ENCODE measurements around the gene CDC6. TPM values are rescaled to one million over a fixed set of nuclear protein-coding genes. Genes with fewer than 3 reads are reported as not detected.

The CDC6 gene
- total and polyA plus RNA-seq, 2 of the 8 experiments (the other 6 are each of a cell fraction or from before 2014, with no cell fraction given) = 50.5 to 140 TPM

DNA sequence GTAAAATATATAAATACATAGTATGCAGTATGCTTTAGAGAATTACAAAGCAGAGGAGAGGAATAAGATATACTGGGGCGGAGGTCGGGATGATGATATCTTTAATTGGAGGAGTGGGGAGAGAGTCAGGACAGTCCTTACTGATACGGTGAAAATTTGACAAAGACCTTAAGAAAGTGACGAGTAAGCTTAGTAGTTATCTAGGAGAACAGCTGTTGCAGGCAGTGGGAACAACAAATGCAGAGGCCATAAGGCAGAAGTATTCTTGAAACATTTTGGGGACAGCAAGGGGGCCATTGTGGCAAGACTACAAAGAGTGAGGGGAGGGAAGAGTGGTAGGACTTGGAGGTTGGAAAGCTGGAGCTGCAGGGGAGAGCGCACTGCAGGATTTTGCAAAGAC, 22.3 kb upstream of the CDC6 start:
- Histone ChIP-seq H3K79me2 (ENCODE audit: control insufficient read depth in 1 of 2, insufficient read depth in 2 of 2, low read length in 2 of 2) (no peaks in the 10 kb centered on the region), H2AFZ (ENCODE audit: low read length) (no peak overlapping the region), H3K27me3 (replicated peaks in 1 of 4; ENCODE audit: control insufficient read depth in 3 of 4, extremely low read depth in 1 of 4, insufficient read depth in 3 of 4, low read length in 3 of 4) (no peaks in the 10 kb centered on the region), H3K23me2 (ENCODE audit: low read depth, low read length) (no peaks in the 10 kb centered on the region; the same call in 1 of the 2 replicates), H3K4me3 (ENCODE audit: extremely low read depth in 1 of 4, insufficient read depth in 2 of 4, low read depth in 3 of 4, low read length in 4 of 4) (no peak overlapping the region), H3K23ac (ENCODE audit: insufficient read length) (no peak overlapping the region), H4K8ac (ENCODE audit: extremely low read depth, insufficient read depth, low read length) (no peak overlapping the region), H4K5ac (ENCODE audit: insufficient read length, low read depth, low read length) (no peak overlapping the region), H4K20me1 (replicated peaks in 1 of 2; ENCODE audit: control insufficient read depth in 1 of 2, insufficient read depth in 2 of 2, low read length in 2 of 2) (peaks cover 0 to 3% of the 10 kb centered on the region in 2 experiments), H4K91ac (replicated peaks; ENCODE audit: insufficient read length, low read length) (no peak overlapping the region), H3K14ac (ENCODE audit: insufficient read length) (no peak overlapping the region), H2BK120ac (replicated peaks; ENCODE audit: low read depth, low read length) (no peak overlapping the region), H3K56ac (replicated peaks; ENCODE audit: insufficient read length, low read depth, low read length) (no peak overlapping the region), H2BK20ac (ENCODE audit: low read length) (no peak overlapping the region), H3K27ac (ENCODE audit: low read depth, low read length) (no peak overlapping the region), H3K4me2 (ENCODE audit: insufficient read depth in 1 of 2, low read depth in 2 of 2, low read length in 2 of 2) (no peak overlapping the region), H3K4me1 (replicated peaks in 1 of 4; ENCODE audit: control insufficient read depth in 3 of 4, insufficient read depth in 4 of 4, low read length in 3 of 4) (peaks cover 0 to 2% (median 0%) of the 10 kb centered on the region in 4 experiments; a peak in 1 of 7 replicates), H2BK5ac (ENCODE audit: low read depth, low read length) (no peak overlapping the region), H2BK12ac (ENCODE audit: low read depth, low read length) (no peak overlapping the region), H3K9me3 (ENCODE audit: insufficient read depth in 2 of 2, low read depth in 1 of 2, low read length in 1 of 2) (no peaks in the 10 kb centered on the region), H2AK5ac (ENCODE audit: low read depth, low read length) (no peak overlapping the region), H3K18ac (ENCODE audit: extremely low read depth, low read length) (no peak overlapping the region), H2BK15ac (ENCODE audit: low read length) (no peak overlapping the region), H3K9ac (replicated peaks in 1 of 4; ENCODE audit: extremely low read depth in 1 of 4, low read depth in 3 of 4, low read length in 3 of 4) (no peak overlapping the region), H3K36me3 (ENCODE audit: control insufficient read depth in 2 of 4, insufficient read depth in 4 of 4, low read length in 3 of 4) (peaks cover 4 to 34% (median 13%) of the 10 kb centered on the region in 4 experiments; a peak in 6 of 8 replicates), H3K4ac (replicated peaks; ENCODE audit: insufficient read length, low read depth, low read length) (no peak overlapping the region), H3K79me1 (ENCODE audit: low read depth, low read length) (no peaks in the 10 kb centered on the region)
- TF ChIP-seq SP1 (IDR thresholded peaks at IDR 0.05; ENCODE audit: low read depth, low read length) = no peak
- TF ChIP-seq SRF (IDR thresholded peaks at IDR 0.05; ENCODE audit: low read depth, low read length) = no peak
- no peak for TF ChIP-seq SP4 (IDR thresholded peaks at IDR 0.05; ENCODE audit: low read length)
- TF ChIP-seq GTF2F1 (IDR thresholded peaks at IDR 0.05; ENCODE audit: borderline replicate concordance, low read depth, low read length) = no peak
- TF ChIP-seq, protein P1, sequence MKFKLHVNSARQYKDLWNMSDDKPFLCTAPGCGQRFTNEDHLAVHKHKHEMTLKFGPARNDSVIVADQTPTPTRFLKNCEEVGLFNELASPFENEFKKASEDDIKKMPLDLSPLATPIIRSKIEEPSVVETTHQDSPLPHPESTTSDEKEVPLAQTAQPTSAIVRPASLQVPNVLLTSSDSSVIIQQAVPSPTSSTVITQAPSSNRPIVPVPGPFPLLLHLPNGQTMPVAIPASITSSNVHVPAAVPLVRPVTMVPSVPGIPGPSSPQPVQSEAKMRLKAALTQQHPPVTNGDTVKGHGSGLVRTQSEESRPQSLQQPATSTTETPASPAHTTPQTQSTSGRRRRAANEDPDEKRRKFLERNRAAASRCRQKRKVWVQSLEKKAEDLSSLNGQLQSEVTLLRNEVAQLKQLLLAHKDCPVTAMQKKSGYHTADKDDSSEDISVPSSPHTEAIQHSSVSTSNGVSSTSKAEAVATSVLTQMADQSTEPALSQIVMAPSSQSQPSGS (IDR thresholded peaks at IDR 0.05; ENCODE audit: low read length) = no peak
- no peak for TF ChIP-seq ASH2L (IDR thresholded peaks at IDR 0.05; ENCODE audit: low read length)
- TF ChIP-seq CBX8 (IDR thresholded peaks at IDR 0.05; ENCODE audit: borderline replicate concordance, low read depth, low read length) = no peak
- no peak for TF ChIP-seq RNF2 (IDR thresholded peaks at IDR 0.05; ENCODE audit: borderline replicate concordance, low read depth, low read length, missing control alignments, poor library complexity, severe bottlenecking)
- no peak for TF ChIP-seq RFX5 (IDR thresholded peaks at IDR 0.05; ENCODE audit: borderline replicate concordance, low read depth, low read length)
- TF ChIP-seq SP2 (IDR thresholded peaks at IDR 0.05; ENCODE audit: low read length) = no peak
- TF ChIP-seq HDAC6 (IDR thresholded peaks at IDR 0.05; ENCODE audit: low read depth, low read length) = no peak
- ChIA-PET CTCF (ENCODE audit: partially characterized antibody) (no interaction called here), POLR2A (ENCODE audit: partially characterized antibody) (interaction anchor here (1.4 kb wide), 1 partner anchor 21 kb away, joined by 4 read pairs; no protein-coding TSS in a partner anchor)
- FAIRE-seq (no peak), DNase-seq (ENCODE audit: low read depth in 1 of 2, low spot score in 2 of 2) (no peak)
- 91% methylated on average over 5 of the region's 5 CpGs; no CpG with 5 or more reads in 1 of the 2 experiments for WGBS, 2 experiments (ENCODE audit: extremely low coverage in 1 of 2, insufficient coverage in 1 of 2, insufficient read length in 1 of 2, insufficient replicate concordance in 2 of 2, low coverage in 1 of 2, low lambda C conversion rate in 2 of 2, missing lambda C conversion rate in 1 of 2)
